H9 (cell line): ENCODE data around the gene ZBTB7A. TPM values are rescaled to one million over a fixed set of nuclear protein-coding genes. Genes with fewer than 3 reads are reported as not detected.

ENCODE experiments used
- DNase-seq: peaks from one replicate; pipeline ENCODE4 v3.0.0-alpha.2; 2017
- H2AFZ ChIP-seq: one replicate; pipeline ENCODE4 v1.6.1; 2013; ENCODE audit warnings: mild to moderate bottlenecking, low read length, control low read depth, moderate library complexity
- H2AK5ac ChIP-seq: 2 replicates; pipeline ENCODE4 v1.6.1; 2013; ENCODE audit warnings: low read length, control low read depth, mixed read lengths; ENCODE audit not compliant: insufficient read length
- H2BK120ac ChIP-seq: one replicate; pipeline ENCODE4 v1.6.1; 2013; ENCODE audit warnings: low read depth, mild to moderate bottlenecking, low read length, control low read depth, inconsistent platforms; ENCODE audit not compliant: poor library complexity, severe bottlenecking
- H2BK12ac ChIP-seq: 2 replicates; pipeline ENCODE4 v1.6.1; 2013; ENCODE audit warnings: low read length, control low read depth, mixed read lengths, low read depth; ENCODE audit not compliant: insufficient read length
- H2BK15ac ChIP-seq: 2 replicates; pipeline ENCODE4 v1.6.1; 2013; ENCODE audit warnings: low read depth, low read length, control low read depth
- H2BK20ac ChIP-seq: one replicate; pipeline ENCODE4 v1.6.1; 2013; ENCODE audit warnings: low read depth, mild to moderate bottlenecking, low read length, control low read depth, inconsistent platforms; ENCODE audit not compliant: poor library complexity, severe bottlenecking
- H2BK5ac ChIP-seq: 2 replicates; pipeline ENCODE4 v1.6.1; 2013; ENCODE audit warnings: low read length, control low read depth, mixed read lengths; ENCODE audit not compliant: insufficient read length
- H3K14ac ChIP-seq: 2 replicates; pipeline ENCODE4 v1.6.1; 2013; ENCODE audit warnings: low read length, control low read depth; ENCODE audit not compliant: insufficient read depth
- H3K18ac ChIP-seq: 2 replicates; pipeline ENCODE4 v1.6.1; 2013; ENCODE audit warnings: low read depth, mild to moderate bottlenecking, mixed read lengths, low read length, control low read depth; ENCODE audit not compliant: insufficient read length
- H3K23ac ChIP-seq: 2 replicates; pipeline ENCODE4 v1.6.1; 2013; ENCODE audit warnings: low read length, control low read depth, mixed read lengths, low read depth; ENCODE audit not compliant: insufficient read length
- H3K23me2 ChIP-seq: 2 replicates; pipeline ENCODE4 v1.6.1; 2013; ENCODE audit warnings: low read depth, mild to moderate bottlenecking, mixed read lengths, low read length, control low read depth; ENCODE audit not compliant: insufficient read length, poor library complexity, severe bottlenecking
- H3K27ac ChIP-seq: 2 replicates; pipeline ENCODE4 v1.5.1; 2013; ENCODE audit warnings: low read length, control low read depth, mixed read lengths, low read depth; ENCODE audit not compliant: insufficient read length
- H3K27me3 ChIP-seq: 2 replicates; pipeline ENCODE4 v1.6.1; 2013; ENCODE audit warnings: low read length, control low read depth, inconsistent platforms; ENCODE audit not compliant: insufficient read depth
- H3K4ac ChIP-seq: 2 replicates; pipeline ENCODE4 v1.6.1; 2013; ENCODE audit warnings: low read depth, mild to moderate bottlenecking, control low read depth, inconsistent platforms, low read length, moderate library complexity
- H3K4me1 ChIP-seq: 2 replicates; pipeline ENCODE4 v1.6.1; 2013; ENCODE audit warnings: low read length, control low read depth, inconsistent platforms; ENCODE audit not compliant: insufficient read depth
- H3K4me2 ChIP-seq: 2 replicates; pipeline ENCODE4 v1.6.1; 2013; ENCODE audit warnings: low read length, control low read depth, mixed read lengths; ENCODE audit not compliant: insufficient read length, insufficient read depth
- H3K56ac ChIP-seq: 2 replicates; pipeline ENCODE4 v1.6.1; 2013; ENCODE audit warnings: low read depth, mild to moderate bottlenecking, mixed read lengths, low read length, control low read depth; ENCODE audit not compliant: insufficient read length
- H3K79me1 ChIP-seq: 2 replicates; pipeline ENCODE4 v1.6.1; 2013; ENCODE audit warnings: low read depth, mild to moderate bottlenecking, moderate library complexity, low read length, control low read depth, inconsistent platforms; ENCODE audit not compliant: insufficient read depth, poor library complexity, severe bottlenecking
- H3K79me2 ChIP-seq: 2 replicates; pipeline ENCODE4 v1.6.1; 2013; ENCODE audit warnings: low read length, control low read depth, inconsistent platforms; ENCODE audit not compliant: insufficient read depth
- H3K9ac ChIP-seq: 2 replicates; pipeline ENCODE4 v1.6.1; 2013; ENCODE audit warnings: low read length, control low read depth, mixed read lengths; ENCODE audit not compliant: insufficient read length; ENCODE audit errors: extremely low read depth
- H3K9me3 ChIP-seq: one replicate; pipeline ENCODE4 v1.6.1; 2013; ENCODE audit warnings: low read depth, low read length, inconsistent platforms; ENCODE audit not compliant: control insufficient read depth
- H3T11ph ChIP-seq: one replicate; pipeline ENCODE4 v1.6.1; 2013; ENCODE audit warnings: mild to moderate bottlenecking, low read length, control low read depth, inconsistent platforms
- H4K20me1 ChIP-seq: one replicate; pipeline ENCODE4 v1.6.1; 2013; ENCODE audit not compliant: control insufficient read depth, insufficient read length, insufficient read depth
- H4K5ac ChIP-seq: 2 replicates; pipeline ENCODE4 v1.6.1; 2013; ENCODE audit warnings: low read depth, mild to moderate bottlenecking, mixed read lengths, low read length, control low read depth; ENCODE audit not compliant: insufficient read length
- H4K8ac ChIP-seq: replicated peaks from 2 replicates; pipeline ENCODE4 v1.6.1; 2013; ENCODE audit warnings: low read length, control low read depth, mixed read lengths, low read depth; ENCODE audit not compliant: insufficient read length
- H4K91ac ChIP-seq: 2 replicates; pipeline ENCODE4 v1.6.1; 2013; ENCODE audit warnings: low read depth, mild to moderate bottlenecking, moderate library complexity, mixed read lengths, low read length, control low read depth; ENCODE audit not compliant: insufficient read length
- H3K27ac Mint-ChIP-seq, 3 experiments: 2 replicates in 2 of 3; 3 replicates in 1 of 3; pipeline ENCODE4 v1.8.0; 2020 to 2021; ENCODE audit warnings: mixed read lengths in 3 of 3, mild to moderate bottlenecking in 1 of 3, moderate library complexity in 1 of 3
- H3K27me3 Mint-ChIP-seq: 2 replicates; pipeline ENCODE4 v1.8.0; 2021; ENCODE audit warnings: low read depth, mild to moderate bottlenecking, moderate library complexity, mixed read lengths
- H3K36me3 Mint-ChIP-seq, 3 experiments: 2 replicates in 2 of 3; 3 replicates in 1 of 3; pipeline ENCODE4 v1.8.0; 2020 to 2021; ENCODE audit warnings: low read depth in 3 of 3, mixed read lengths in 3 of 3; ENCODE audit not compliant: insufficient read depth in 1 of 3
- H3K4me1 Mint-ChIP-seq, 2 experiments: 2 replicates each; pipeline ENCODE4 v1.8.0; 2020; ENCODE audit warnings: mixed read lengths in 2 of 2
- H3K4me3 Mint-ChIP-seq, 2 experiments: 2 replicates in 1 of 2; 3 replicates in 1 of 2; pipeline ENCODE4 v1.8.0; 2020 to 2021; ENCODE audit warnings: mild to moderate bottlenecking in 2 of 2, mixed read lengths in 2 of 2, moderate library complexity in 1 of 2
- H3K9me3 Mint-ChIP-seq, 2 experiments: 2 replicates in 1 of 2; 3 replicates in 1 of 2; pipeline ENCODE4 v1.8.0; 2020; ENCODE audit warnings: mild to moderate bottlenecking in 2 of 2, mixed read lengths in 2 of 2, moderate library complexity in 1 of 2
- CTCF ChIP-seq: fragments of 200-600 bp; sonication (generic); conservative IDR thresholded peaks from 3 replicates; pipeline ENCODE4 v1.8.0; 2021; ENCODE audit warnings: antibody characterized with exemption, mild to moderate bottlenecking
- WGBS: extraction: QIAGEN DNeasy Blood & Tissue Kit; methylation state at CpG from one replicate; pipeline ENCODE4 v1.1.7; 2013; ENCODE audit warnings: missing lambda C conversion rate, low lambda C conversion rate, mixed read lengths; ENCODE audit not compliant: insufficient read length; ENCODE audit errors: extremely low coverage; 5-methylcytosine and 5-hydroxymethylcytosine counted together
- total RNA-seq: library from RNA; stranded (reverse); gene quantifications from 2 replicates; pipeline ENCODE4 v1.2.1, GENCODE V29; 2021

The ZBTB7A gene
- total RNA-seq, 1 experiment from 2014 or later = 24.9 TPM

- no CpG with 5 or more reads among the region's 16 CpGs for WGBS
Measured at GRCh38 chr19:4027146-4027545, 39.6 kb downstream of the ZBTB7A start.

More at GRCh38 chr19:4027146-4027545, 39.6 kb downstream of the ZBTB7A start:
- peak overlapping the region in 1 of 3 experiments; percentile 77; a peak in 1 of 7 replicates for H3K27ac Mint-ChIP-seq
- H3K14ac ChIP-seq = no peak overlapping the region
- H2AK5ac ChIP-seq = no peak overlapping the region
- no peak for TF ChIP-seq CTCF
- H4K20me1 ChIP-seq = no peaks in the 10 kb centered on the region
- no peak overlapping the region for H2BK15ac ChIP-seq
- H3K4me2 ChIP-seq = no peak overlapping the region
- no peak overlapping the region for H2AFZ ChIP-seq
- H3K4me1 ChIP-seq = no peaks in the 10 kb centered on the region
- H2BK5ac ChIP-seq = no peak overlapping the region
- no peaks in the 10 kb centered on the region for H3K79me1 ChIP-seq
- no peak overlapping the region for H3K18ac ChIP-seq
- peak overlapping the region; percentile 33 for H4K5ac ChIP-seq
- no peaks in the 10 kb centered on the region for H3K27me3 ChIP-seq
- H3K9me3 Mint-ChIP-seq = no peaks in the 10 kb centered on the region; a peak in 1 of 5 replicates
- H3T11ph ChIP-seq = no peak overlapping the region
- H3K4me3 Mint-ChIP-seq = no peak overlapping the region
- no peak overlapping the region for H3K4ac ChIP-seq
- no peaks in the 10 kb centered on the region for H3K79me2 ChIP-seq
- H3K56ac ChIP-seq = no peak overlapping the region
- no peak overlapping the region for H2BK120ac ChIP-seq
- no peak overlapping the region for H3K23ac ChIP-seq
- H3K4me1 Mint-ChIP-seq = no peaks in the 10 kb centered on the region
- H2BK20ac ChIP-seq = no peak overlapping the region
- H3K23me2 ChIP-seq = no peaks in the 10 kb centered on the region
- H3K36me3 Mint-ChIP-seq = peaks cover 11 to 52% (median 47%) of the 10 kb centered on the region in 3 experiments
- H3K9me3 ChIP-seq = no peaks in the 10 kb centered on the region
- H2BK12ac ChIP-seq = no peak overlapping the region
- H4K91ac ChIP-seq = no peak overlapping the region
- H3K27me3 Mint-ChIP-seq = no peaks in the 10 kb centered on the region
- no peak overlapping the region for H4K8ac ChIP-seq
- no peak overlapping the region for H3K27ac ChIP-seq
- no peak overlapping the region for H3K9ac ChIP-seq
- no peak for DNase-seq
